GM18951 (cell line): Measurements from ENCODE around the gene ITPRIPL2.

Experiments used
- POLR2A ChIP-seq: IDR thresholded peaks from 4 replicates; pipeline ENCODE4 v1.6.1; 2011; ENCODE audit warnings: mild to moderate bottlenecking; ENCODE audit not compliant: insufficient read length, insufficient read depth; ENCODE audit errors: extremely low read depth
- in situ Hi-C: fragments of 300-500 bp; cut with MboI; formaldehyde crosslinking; loops from one replicate; pipeline ENCODE4 v1.12.0; 2022; ENCODE audit warnings: low sequenced_read_pairs, mixed read lengths, inconsistent platforms; ENCODE audit not compliant: unreplicated experiment

Gene ITPRIPL2

DNA sequence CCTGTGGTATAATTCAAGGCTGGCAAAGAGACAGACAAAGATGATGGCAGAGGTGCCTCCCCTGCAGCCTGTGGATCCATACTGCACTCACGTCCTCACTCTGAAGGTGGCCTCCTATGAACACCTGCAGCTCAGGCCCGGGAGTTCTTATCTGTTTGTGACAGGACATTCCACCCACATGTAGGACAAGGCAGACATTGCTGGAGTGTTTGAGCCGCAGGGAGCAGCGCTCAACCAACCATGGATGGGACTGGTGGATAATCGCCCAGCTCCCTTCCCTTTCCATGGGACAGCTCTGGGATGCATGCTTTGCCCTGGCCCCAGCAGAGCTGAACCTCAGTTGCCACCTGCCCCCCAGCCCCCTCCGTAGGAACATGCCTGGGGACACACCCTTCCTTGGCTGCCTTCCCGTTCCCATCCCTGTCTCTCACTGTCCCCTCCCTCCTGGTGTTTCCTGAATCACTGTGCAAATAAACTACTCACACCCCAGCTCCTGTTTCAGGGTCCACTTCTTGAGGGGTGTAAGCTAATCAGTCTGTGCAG is 22.2 kb downstream of the ITPRIPL2 start:
- in situ Hi-C loops = no loop called here
- TF ChIP-seq POLR2A = no peak

DNA sequence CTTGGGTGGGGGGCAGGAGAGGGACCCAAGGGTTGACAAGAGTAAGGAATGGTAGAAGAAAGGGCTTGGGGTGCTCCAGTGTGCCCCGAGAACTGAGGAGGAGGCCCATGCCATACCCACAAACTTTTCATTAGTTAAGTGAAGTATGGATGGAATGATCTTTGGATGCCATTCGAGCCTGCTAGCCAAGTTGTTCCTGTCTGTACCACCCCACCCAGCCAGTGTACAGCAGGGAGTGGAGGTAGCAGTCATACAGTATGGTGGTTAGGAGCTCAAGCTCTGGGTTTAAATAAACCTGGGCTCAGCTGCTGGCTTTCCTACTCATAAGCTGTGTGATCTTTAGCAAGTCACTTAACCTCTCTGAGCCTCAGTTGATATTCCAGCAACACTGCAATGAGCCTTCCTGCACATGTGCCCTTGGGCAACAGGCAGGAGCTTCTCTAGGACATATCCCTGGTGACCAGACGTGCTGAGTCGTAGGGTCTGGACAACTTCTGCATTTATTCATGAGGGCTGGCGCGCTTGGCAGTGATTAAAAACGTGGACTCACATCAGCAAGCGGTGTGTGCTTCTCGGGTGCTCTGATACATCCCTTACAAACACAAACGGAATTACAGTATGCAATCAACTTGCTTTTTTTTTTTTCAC is 22.9 kb downstream of the ITPRIPL2 start:
- in situ Hi-C loops = no loop called here
- no peak for TF ChIP-seq POLR2A

GRCh38 chr16:19137201-19138128 is 23.7 kb downstream of the ITPRIPL2 start:
- TF ChIP-seq POLR2A = no peak
- in situ Hi-C loops = no loop called here

DNA sequence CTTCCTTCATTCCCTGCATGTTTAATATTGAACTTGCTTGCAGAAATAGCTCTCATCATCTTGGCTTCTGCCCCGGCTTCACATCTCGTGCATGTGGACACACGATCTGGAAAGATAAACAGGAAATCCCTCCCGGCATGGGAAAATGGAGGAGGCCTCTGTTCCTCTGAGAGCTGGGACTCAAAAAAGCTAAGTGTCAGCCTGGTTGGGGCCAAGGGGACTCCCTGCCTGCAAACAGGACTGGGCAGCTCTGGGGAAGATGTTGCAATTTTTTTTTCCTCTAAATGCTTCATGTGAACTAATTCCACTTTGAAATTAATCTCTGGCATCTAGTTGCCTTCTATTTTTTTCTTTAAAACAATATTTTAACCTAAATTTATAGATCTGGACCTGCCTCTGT is 24.8 kb downstream of the ITPRIPL2 start:
- in situ Hi-C loops = no loop called here
- TF ChIP-seq POLR2A = no peak

GRCh38 chr16:19139436-19140091 is 25.8 kb downstream of the ITPRIPL2 start:
- no peak for TF ChIP-seq POLR2A
- in situ Hi-C loops = no loop called here

- in situ Hi-C loops = no loop called here
Observed at GRCh38 chr16:19140396-19140795, 26.6 kb downstream of the ITPRIPL2 start.

DNA sequence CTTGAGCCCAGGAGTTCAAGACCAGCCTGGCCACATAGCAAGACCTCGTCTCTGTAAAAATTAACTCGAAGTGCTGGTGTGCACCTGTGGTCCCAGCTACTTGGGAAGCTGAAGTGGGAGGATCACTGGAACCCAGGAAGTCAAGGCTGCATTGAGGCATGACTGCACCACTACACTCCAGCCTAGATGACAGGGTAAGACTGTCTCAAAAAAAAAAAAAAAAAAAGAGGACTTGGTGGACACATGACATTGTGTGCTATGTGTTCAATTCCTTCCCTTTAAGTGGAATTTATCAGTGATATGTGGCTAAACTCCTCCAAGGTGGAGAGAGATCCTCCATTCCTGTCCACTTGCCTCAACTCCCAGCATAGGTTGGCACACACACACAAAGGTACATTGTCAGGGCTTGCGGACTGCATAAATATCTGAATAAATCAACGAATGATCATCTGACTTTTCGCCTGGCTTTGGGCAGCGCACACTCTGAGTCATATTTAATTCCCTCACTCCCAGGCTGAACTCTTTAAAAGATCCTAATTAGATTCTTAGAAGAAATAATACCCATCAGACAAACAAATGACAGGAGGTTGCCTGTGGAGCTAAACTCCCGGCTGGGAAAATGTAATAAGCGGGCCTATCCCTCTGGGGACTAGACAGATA is 29.3 kb downstream of the ITPRIPL2 start:
- no peak for TF ChIP-seq POLR2A
- in situ Hi-C loops = no loop called here

More at GRCh38 chr16:19140396-19140795, 26.6 kb downstream of the ITPRIPL2 start:
- TF ChIP-seq POLR2A = no peak

DNA sequence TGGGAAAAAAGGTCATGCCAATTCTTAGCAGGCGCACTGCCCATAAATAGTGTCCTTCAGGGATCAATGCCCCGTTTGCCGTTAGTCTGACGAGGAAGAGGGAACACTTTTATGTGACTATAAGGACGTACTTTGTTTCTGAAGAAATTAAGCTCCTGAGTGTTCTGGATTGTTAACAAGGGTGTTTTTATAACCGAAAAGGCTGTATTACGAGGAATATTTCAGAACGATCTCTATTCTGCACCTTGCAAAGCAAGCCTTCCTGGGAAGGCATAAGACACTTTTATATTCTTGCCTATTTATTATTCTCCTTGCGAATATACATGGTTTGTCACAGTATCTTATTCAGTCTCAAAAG is 29.8 kb downstream of the ITPRIPL2 start:
- no peak for TF ChIP-seq POLR2A
- in situ Hi-C loops = no loop called here

- in situ Hi-C loops = no loop called here
- TF ChIP-seq POLR2A = no peak
Observed at GRCh38 chr16:19145010-19145409, 31.2 kb downstream of the ITPRIPL2 start.

GRCh38 chr16:19147126-19147525 is 33.4 kb downstream of the ITPRIPL2 start:
- in situ Hi-C loops = no loop called here
- no peak for TF ChIP-seq POLR2A

- in situ Hi-C loops = no loop called here
- no peak for TF ChIP-seq POLR2A
Observed at GRCh38 chr16:19147627-19148026, 33.9 kb downstream of the ITPRIPL2 start.

DNA sequence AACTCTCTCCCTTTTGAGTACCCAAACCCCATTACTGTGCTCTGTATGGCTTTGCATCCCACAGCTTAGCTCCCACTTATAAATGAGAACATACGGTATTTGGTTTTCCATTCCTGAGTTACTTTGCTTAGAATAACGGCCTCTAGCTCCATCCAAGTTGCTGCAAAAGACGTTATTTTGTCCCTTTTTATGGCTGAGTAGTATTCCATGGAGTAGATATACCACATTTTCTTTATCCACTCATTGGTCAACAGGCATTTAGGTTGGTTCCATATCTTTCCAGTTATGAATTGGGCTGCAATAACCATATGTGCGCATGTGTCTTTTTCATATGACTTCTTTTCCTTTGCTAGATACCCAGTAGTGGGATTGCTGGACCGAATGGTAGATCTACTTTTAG is 34.4 kb downstream of the ITPRIPL2 start:
- no peak for TF ChIP-seq POLR2A
- in situ Hi-C loops = no loop called here

DNA sequence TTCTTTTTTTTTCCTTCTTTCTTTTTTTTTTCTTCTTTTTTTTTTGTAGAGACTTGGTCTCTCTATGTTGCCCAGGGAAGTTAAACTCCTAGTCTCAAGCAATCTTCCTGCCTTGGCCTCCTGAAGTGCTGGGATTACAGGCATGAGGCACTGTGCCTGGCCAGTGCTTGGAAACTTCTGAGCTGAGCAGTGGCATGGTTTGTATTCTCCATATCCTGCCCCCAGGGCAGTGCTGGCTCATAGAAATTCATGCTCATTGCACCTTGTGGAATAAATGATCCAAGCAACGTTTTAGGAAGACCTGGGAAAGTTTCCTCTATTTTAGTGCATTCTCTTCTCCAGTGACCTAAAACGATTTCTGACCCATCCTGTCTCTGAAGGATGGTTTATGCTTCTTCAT is 37.5 kb downstream of the ITPRIPL2 start:
- no peak for TF ChIP-seq POLR2A
- in situ Hi-C loops = no loop called here
